ENCODE data around the gene PFDN1.

DNA sequence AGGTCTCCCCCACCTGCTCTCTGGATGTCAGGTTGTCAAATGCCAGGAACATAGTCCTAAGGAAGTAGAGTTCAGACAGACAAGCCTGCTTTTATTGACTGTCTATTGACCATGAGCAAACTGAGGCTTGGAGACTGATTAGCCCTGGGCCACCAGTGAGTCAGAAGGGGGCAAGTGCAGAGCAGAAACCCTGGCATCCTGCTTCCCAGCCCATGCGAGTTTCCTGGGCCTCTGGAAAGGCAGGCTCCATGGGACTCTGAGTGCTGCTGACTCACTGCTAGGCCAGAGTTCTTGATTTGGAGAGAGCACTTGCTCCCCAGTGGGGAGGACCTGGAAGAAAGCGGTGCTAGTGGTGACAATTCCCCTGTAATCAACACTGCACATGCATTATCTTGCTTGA lies 46.3 kb upstream of the PFDN1 start:
- no peak for TF ChIP-seq ZNF565 (CRISPR knock-in tag; conservative IDR thresholded peaks at IDR 0.05; ENCODE audit: low read depth)
- no peak for TF ChIP-seq ZFP3 (CRISPR knock-in tag; IDR thresholded peaks at IDR 0.05)

Measured in SK-N-SH treated with all-trans-retinoic acid at 6 μM for 48 hours (cell line).